GM12878 (cell line): ENCODE results near the gene TSC22D3. TPM values are rescaled to one million over a fixed set of nuclear protein-coding genes. Genes with fewer than 3 reads are reported as not detected.
A peak's percentile ranks its signal among the peaks of the same experiment; 100 is the strongest.

Experiments used
- ATF2 ChIP-seq: IDR thresholded peaks from 2 replicates; pipeline ENCODE4 v1.6.1; 2012; ENCODE audit warnings: low read length, inconsistent platforms
- ATF7 ChIP-seq: fragments of 450-650 bp; IDR thresholded peaks from 2 replicates; pipeline ENCODE4 v1.6.1; 2016; ENCODE audit warnings: low read depth, mild to moderate bottlenecking
- BCLAF1 ChIP-seq: fragments of 450-650 bp; IDR thresholded peaks from 2 replicates; pipeline ENCODE4 v1.6.1; 2017; ENCODE audit warnings: antibody characterized with exemption, mild to moderate bottlenecking, moderate library complexity
- CTCF ChIP-seq, 3 experiments: IDR thresholded peaks in 2 of 3; conservative IDR thresholded peaks in 1 of 3; 2 replicates each; pipeline ENCODE4 v1.5.1; 2011; ENCODE audit warnings: low read depth in 3 of 3, low read length in 3 of 3, mild to moderate bottlenecking in 3 of 3, control low read depth in 2 of 3, moderate library complexity in 2 of 3, inconsistent platforms in 1 of 3, mixed read lengths in 1 of 3; ENCODE audit not compliant: control insufficient read depth in 2 of 3, insufficient read depth in 1 of 3; ENCODE audit errors: extremely low read depth in 1 of 3
- FOXM1 ChIP-seq: IDR thresholded peaks from 2 replicates; pipeline ENCODE4 v1.6.1; 2012; ENCODE audit warnings: low read depth, mild to moderate bottlenecking, inconsistent platforms, low read length, moderate library complexity
- HDAC6 ChIP-seq: fragments of 200-600 bp; sonication (generic); IDR thresholded peaks from one replicate; pipeline ENCODE4 v1.8.0; 2017; ENCODE audit warnings: antibody characterized with exemption; ENCODE audit not compliant: unreplicated experiment
- IRF4 ChIP-seq: IDR thresholded peaks from 2 replicates; pipeline ENCODE4 v1.6.1; 2011; ENCODE audit warnings: low read depth, low read length
- MXI1 ChIP-seq: fragments of 150-350 bp; IDR thresholded peaks from 2 replicates; pipeline ENCODE4 v1.6.1; 2011; ENCODE audit warnings: low read depth, mild to moderate bottlenecking, inconsistent platforms, low read length, improper control_type of control experiment
- NFYA ChIP-seq: IDR thresholded peaks from 2 replicates; pipeline ENCODE4 v1.6.1; 2011; ENCODE audit warnings: low read depth, mild to moderate bottlenecking, low read length, improper control_type of control experiment, borderline replicate concordance
- NRF1 ChIP-seq: conservative IDR thresholded peaks from 2 replicates; pipeline ENCODE4 v1.6.1; 2011; ENCODE audit warnings: mild to moderate bottlenecking, low read depth, low read length, improper control_type of control experiment
- PAX5 ChIP-seq: IDR thresholded peaks from 2 replicates; pipeline ENCODE4 v1.6.1; 2011; ENCODE audit warnings: low read depth, low read length, borderline replicate concordance
- PKNOX1 ChIP-seq: fragments of 450-650 bp; IDR thresholded peaks from 2 replicates; pipeline ENCODE4 v1.6.1; 2016; ENCODE audit warnings: mild to moderate bottlenecking
- PML ChIP-seq: IDR thresholded peaks from 2 replicates; pipeline ENCODE4 v1.6.1; 2012; ENCODE audit warnings: low read length, inconsistent platforms
- RAD51 ChIP-seq: fragments of 450-650 bp; IDR thresholded peaks from 2 replicates; pipeline ENCODE4 v1.6.1; 2016; ENCODE audit warnings: moderate library complexity, mild to moderate bottlenecking, inconsistent platforms
- RELA ChIP-seq: fragments of 450-650 bp; IDR thresholded peaks from 2 replicates; pipeline ENCODE4 v1.8.0; 2014; ENCODE audit warnings: borderline replicate concordance; ENCODE audit not compliant: partially characterized antibody
- RUNX3 ChIP-seq: IDR thresholded peaks from 2 replicates; pipeline ENCODE4 v1.6.1; 2012; ENCODE audit warnings: low read length, inconsistent platforms
- SKIL ChIP-seq: fragments of 450-650 bp; IDR thresholded peaks from 2 replicates; pipeline ENCODE4 v1.6.1; 2017; ENCODE audit warnings: mild to moderate bottlenecking, low read depth, inconsistent platforms; ENCODE audit not compliant: poor library complexity, severe bottlenecking
- STAT3 ChIP-seq: IDR thresholded peaks from 2 replicates; pipeline ENCODE4 v1.6.1; 2011; ENCODE audit warnings: low read depth, low read length, improper control_type of control experiment
- TAF1 ChIP-seq: IDR thresholded peaks from 2 replicates; pipeline ENCODE4 v1.6.1; 2011; ENCODE audit warnings: mild to moderate bottlenecking, low read depth, low read length, borderline replicate concordance
- ZNF622 ChIP-seq: fragments of 450-650 bp; IDR thresholded peaks from 2 replicates; pipeline ENCODE4 v1.6.1; 2017; ENCODE audit warnings: mild to moderate bottlenecking, inconsistent platforms
- ZSCAN29 ChIP-seq: fragments of 450-650 bp; IDR thresholded peaks from 2 replicates; pipeline ENCODE4 v1.6.1; 2017; ENCODE audit warnings: mild to moderate bottlenecking, moderate library complexity
- polyA plus RNA-seq, 11 experiments: library from polyadenylated mRNA; depleted of rRNA in 4 of 11; unstranded in 6 of 11; stranded (reverse) in 5 of 11; fragments of >200 nt; fragmentation: Nextera tagmentation in 4 of 11; fragmentation: Illumina TruSeq in 1 of 11; extraction: Ambion mirVana in 4 of 11; extraction: Trizol in 1 of 11; gene quantifications; 1 replicate in 1 of 11; 2 replicates in 10 of 11; pipeline versions ENCODE4 v1.2.1 to v1.2.3, GENCODE V29; 2011 to 2016; ENCODE audit warnings: inconsistent platforms in 2 of 11, missing spikeins in 2 of 11, low read depth in 1 of 11
- total RNA-seq, 4 experiments: library from RNA; depleted of rRNA in 3 of 4; stranded (reverse); fragments of >200 nt in 3 of 4; fragmentation: Illumina TruSeq in 1 of 4; extraction: Trizol in 1 of 4; gene quantifications; 2 replicates each; pipeline versions ENCODE4 v1.2.1 to v1.2.3, GENCODE V29; 2013 to 2021

TSC22D3 gene
- total and polyA plus RNA-seq, 10 of the 15 experiments (the other 5 are each of a cell fraction or from before 2014, with no cell fraction given), result 4.6 to 122 (median 16.1) TPM

GRCh38 chrX:107672955-107673378 is 102.6 kb downstream of the TSC22D3 start (continued):
- TF ChIP-seq PAX5, result 0 out of 2 replicates have a peak, but pooled peaks have one; percentile 41
- TF ChIP-seq ZNF622, result no peak
- no peak for TF ChIP-seq PML
- no peak for TF ChIP-seq TAF1
- TF ChIP-seq BCLAF1, result no peak
- peak; percentile 48 for TF ChIP-seq SKIL
- 0 out of 2 replicates have a peak, but pooled peaks have one; percentile 6 for TF ChIP-seq PKNOX1
- TF ChIP-seq ZSCAN29, result 0 out of 2 replicates have a peak, but pooled peaks have one; percentile 47
- TF ChIP-seq CTCF (IDR thresholded peaks at IDR 0.05 in 2 of 3, conservative IDR thresholded peaks at IDR 0.05 in 1 of 3; ENCODE audit: control insufficient read depth in 2 of 3, extremely low read depth in 1 of 3, insufficient read depth in 1 of 3, low read depth in 3 of 3, low read length in 3 of 3), result peak; percentile 72 to 80 (median 73)
- TF ChIP-seq RAD51, result no peak
- TF ChIP-seq NRF1, result no peak
- no peak for TF ChIP-seq NFYA
- TF ChIP-seq RELA, result peak; percentile 13
- no peak for TF ChIP-seq HDAC6
- 0 out of 2 replicates have a peak, but pooled peaks have one; percentile 22 for TF ChIP-seq MXI1
- no peak for TF ChIP-seq FOXM1
- TF ChIP-seq RUNX3, result peak; percentile 68
- TF ChIP-seq IRF4, result 0 out of 2 replicates have a peak, but pooled peaks have one; percentile 25
- 0 out of 2 replicates have a peak, but pooled peaks have one; percentile 26 for TF ChIP-seq ATF7
- TF ChIP-seq STAT3, result no peak
- no peak for TF ChIP-seq ATF2
